Measurements from ENCODE around the gene C12orf60. TPM values are rescaled to one million over a fixed set of nuclear protein-coding genes. Genes with fewer than 3 reads are reported as not detected.

The C12orf60 gene
- total RNA-seq, 1 experiment from 2014 or later, result 1.9 TPM

- Mint-ChIP-seq H3K27me3 (ENCODE audit: low read depth) (no peaks in the 10 kb centered on the region), H3K4me1 (peaks cover 4 to 8% of the 10 kb centered on the region in 2 experiments; a peak in 3 of 4 replicates), H3K27ac (no peak overlapping the region; a peak in 2 of 7 replicates), H3K4me3 (no peak overlapping the region), H3K9me3 (peaks cover 7 to 9% of the 10 kb centered on the region in 2 experiments), H3K36me3 (ENCODE audit: insufficient read depth in 1 of 3, low read depth in 3 of 3) (peaks cover 0 to 10% (median 0%) of the 10 kb centered on the region in 3 experiments; a peak in 2 of 7 replicates)
- no peaks in the 10 kb centered on the region for H3K79me1 ChIP-seq (ENCODE audit: insufficient read depth, low read depth, low read length, poor library complexity, severe bottlenecking)
- no peak overlapping the region for H2BK15ac ChIP-seq (ENCODE audit: low read depth, low read length)
- no peaks in the 10 kb centered on the region for H3K9me3 ChIP-seq (ENCODE audit: control insufficient read depth, low read depth, low read length)
- no peak overlapping the region for H2BK20ac ChIP-seq (ENCODE audit: low read depth, low read length, poor library complexity, severe bottlenecking)
- H3K56ac ChIP-seq (ENCODE audit: insufficient read length, low read depth, low read length), result no peak overlapping the region
- H3K27ac ChIP-seq (ENCODE audit: insufficient read length, low read depth, low read length), result no peak overlapping the region
- no peaks in the 10 kb centered on the region for H3K27me3 ChIP-seq (ENCODE audit: insufficient read depth, low read length)
- H4K91ac ChIP-seq (ENCODE audit: insufficient read length, low read depth, low read length), result no peak overlapping the region
- DNase-seq, result no peak
- H2AK5ac ChIP-seq (ENCODE audit: insufficient read length, low read length), result no peak overlapping the region
- no peak overlapping the region for H2AFZ ChIP-seq (ENCODE audit: low read length)
- no peak overlapping the region for H2BK120ac ChIP-seq (ENCODE audit: low read depth, low read length, poor library complexity, severe bottlenecking)
- H3K23ac ChIP-seq (ENCODE audit: insufficient read length, low read depth, low read length), result no peak overlapping the region
- H3K18ac ChIP-seq (ENCODE audit: insufficient read length, low read depth, low read length), result no peak overlapping the region
- no peak overlapping the region for H2BK5ac ChIP-seq (ENCODE audit: insufficient read length, low read length)
- TF ChIP-seq CTCF (conservative IDR thresholded peaks at IDR 0.05), result no peak
- H3K14ac ChIP-seq (ENCODE audit: insufficient read depth, low read length), result no peak overlapping the region
- H3K4ac ChIP-seq (ENCODE audit: low read depth, low read length), result no peak overlapping the region
- H3K79me2 ChIP-seq (ENCODE audit: insufficient read depth, low read length), result no peaks in the 10 kb centered on the region
- H4K20me1 ChIP-seq (ENCODE audit: control insufficient read depth, insufficient read depth, insufficient read length), result no peaks in the 10 kb centered on the region
- H3K4me2 ChIP-seq (ENCODE audit: insufficient read depth, insufficient read length, low read length), result no peak overlapping the region
- H4K8ac ChIP-seq (replicated peaks; ENCODE audit: insufficient read length, low read depth, low read length), result no peak overlapping the region
- no peak overlapping the region for H3T11ph ChIP-seq (ENCODE audit: low read length)
- WGBS (ENCODE audit: extremely low coverage, insufficient read length, low lambda C conversion rate), result no CpG with 5 or more reads among the region's 1 CpG
- H2BK12ac ChIP-seq (ENCODE audit: insufficient read length, low read depth, low read length), result no peak overlapping the region
- H3K9ac ChIP-seq (ENCODE audit: extremely low read depth, insufficient read length, low read length), result no peak overlapping the region
- no peaks in the 10 kb centered on the region for H3K23me2 ChIP-seq (ENCODE audit: insufficient read length, low read depth, low read length, poor library complexity, severe bottlenecking)
- H4K5ac ChIP-seq (ENCODE audit: insufficient read length, low read depth, low read length), result no peak overlapping the region
- H3K4me1 ChIP-seq (ENCODE audit: insufficient read depth, low read length), result no peaks in the 10 kb centered on the region
Measured at GRCh38 chr12:14839262-14839661, 35.8 kb downstream of the C12orf60 start.
